Peyer's patch (tissue), 4 donors: ENCODE measurements around the gene DDX21.

Source experiments
- CTCF ChIP-seq, 6 experiments: fragments of 450-650 bp in 4 of 6; fragments of 200-600 bp in 2 of 6; sonication (generic) in 1 of 6; IDR thresholded peaks; one replicate each; pipeline ENCODE4 v1.5.1; 2017 to 2019; ENCODE audit warnings: antibody characterized with exemption in 6 of 6, mild to moderate bottlenecking in 3 of 6, moderate library complexity in 1 of 6
- POLR2A ChIP-seq, 2 donors: fragments of 450-650 bp; IDR thresholded peaks; one replicate each; pipeline ENCODE4 v1.5.1; 2017; ENCODE audit warnings: antibody characterized with exemption in 2 of 2, mild to moderate bottlenecking in 2 of 2, moderate library complexity in 2 of 2

- no peak for TF ChIP-seq CTCF (IDR thresholded peaks at IDR 0.05)
- TF ChIP-seq POLR2A (IDR thresholded peaks at IDR 0.05), result no peak
Measured at GRCh38 chr10:68959695-68960527, 3.9 kb downstream of the DDX21 start.
